ENCODE results near the gene ARID3C.
"Not testable (repeated sequence)": the region's sequence is repeated elsewhere in the genome, so short reads cannot be mapped to it uniquely, and the experiment has no call there.

ARID3C gene

GRCh38 chr9:34651876-34652601, 23.2 kb upstream of the ARID3C start, which contains the start of gene IL11RA:
Gene IL11RA (plus strand): TSS chr9:34652185. CDS start chr9:34655218, 3,033 bp downstream.
- DNase-seq, result peak; percentile 92

- DNase-seq, result no peak
Observed at GRCh38 chr9:34651321-34651720, 22.5 kb upstream of the ARID3C start.

- DNase-seq, result no peak
Observed at GRCh38 chr9:34650816-34651215, 21.9 kb upstream of the ARID3C start.

- no peak for DNase-seq
Observed at GRCh38 chr9:34648673-34649072, 19.8 kb upstream of the ARID3C start.

GRCh38 chr9:34647651-34648050, 18.8 kb upstream of the ARID3C start:
- no peak for DNase-seq

GRCh38 chr9:34647084-34647403, 18.2 kb upstream of the ARID3C start:
- DNase-seq, result no peak

GRCh38 chr9:34646211-34647083, 17.6 kb upstream of the ARID3C start, which contains the start of gene GALT:
Gene GALT (plus strand): TSS chr9:34646675. CDS start chr9:34646705, 30 bp downstream.
- DNase-seq, result peak; percentile 94

- no peak for DNase-seq
Observed at GRCh38 chr9:34644766-34645314, 16.0 kb upstream of the ARID3C start.

- DNase-seq, result no peak
Observed at GRCh38 chr9:34642679-34643078, 13.8 kb upstream of the ARID3C start.

GRCh38 chr9:34639322-34639721, 10.5 kb upstream of the ARID3C start:
- DNase-seq, result not testable (repeated sequence)

- DNase-seq, result no peak
Observed at GRCh38 chr9:34638138-34638445, 9.2 kb upstream of the ARID3C start.

- peak; percentile 90 for DNase-seq
Observed at GRCh38 chr9:34637356-34638137, 8.7 kb upstream of the ARID3C start, which contains the start of gene SIGMAR1. Gene SIGMAR1 (minus strand): TSS chr9:34637787. CDS start chr9:34637697, 90 bp downstream.

GRCh38 chr9:34636791-34637355, 8.0 kb upstream of the ARID3C start:
- DNase-seq, result no peak

GRCh38 chr9:34635556-34635955, 6.7 kb upstream of the ARID3C start:
- no peak for DNase-seq

- no peak for DNase-seq
Observed at GRCh38 chr9:34634551-34635248, 5.8 kb upstream of the ARID3C start.

- DNase-seq, result peak; percentile 84
Observed at GRCh38 chr9:34633851-34634550, 5.1 kb upstream of the ARID3C start.

- DNase-seq, result no peak
Observed at GRCh38 chr9:34633166-34633565, 4.3 kb upstream of the ARID3C start.

- no peak for DNase-seq
Observed at GRCh38 chr9:34630402-34631154, 1.7 kb upstream of the ARID3C start.

- no peak for DNase-seq
Observed at GRCh38 chr9:34629491-34629808, 584 bp upstream of the ARID3C start.

Measured in 8988T (cell line).